GM23338 (cell line): ENCODE measurements around the gene ZBP1.

Source experiments
- CREB1 ChIP-seq: fragments of 250-450 bp; sonication (Bioruptor Pico); IDR thresholded peaks from 2 replicates; pipeline ENCODE4 v1.5.0; 2020; ENCODE audit warnings: low read depth, mild to moderate bottlenecking, moderate library complexity
- CTCF ChIP-seq, 2 experiments: fragments of 200-600 bp in 1 of 2; sonication (generic) in 1 of 2; conservative IDR thresholded peaks; 2 replicates each; pipeline versions ENCODE4 v1.5.1 to v1.6.1; 2016 to 2017; ENCODE audit warnings: antibody characterized with exemption in 2 of 2, low read depth in 2 of 2, mild to moderate bottlenecking in 2 of 2, moderate library complexity in 1 of 2
- ETS1 ChIP-seq: IDR thresholded peaks from 2 replicates; pipeline ENCODE4 v1.6.1; 2016; ENCODE audit warnings: antibody characterized with exemption
- EZH2 ChIP-seq: fragments of 200-600 bp; sonication (generic); IDR thresholded peaks from one replicate; pipeline ENCODE4 v1.8.0; 2017; ENCODE audit warnings: antibody characterized with exemption, mild to moderate bottlenecking, low read depth; ENCODE audit not compliant: unreplicated experiment
- EZH2phosphoT487 ChIP-seq: fragments of 200-600 bp; sonication (generic); IDR thresholded peaks from one replicate; pipeline ENCODE4 v1.8.1; 2018; ENCODE audit warnings: antibody characterized with exemption; ENCODE audit not compliant: unreplicated experiment
- JUNB ChIP-seq: IDR thresholded peaks from one replicate; pipeline ENCODE4 v1.6.1; 2016; ENCODE audit warnings: antibody characterized with exemption; ENCODE audit not compliant: unreplicated experiment
- NANOG ChIP-seq: IDR thresholded peaks from 2 replicates; pipeline ENCODE4 v1.6.1; 2016; ENCODE audit warnings: antibody characterized with exemption, borderline replicate concordance
- POLR2AphosphoS5 ChIP-seq: IDR thresholded peaks from 2 replicates; pipeline ENCODE4 v1.6.1; 2016; ENCODE audit warnings: antibody characterized with exemption, low read depth
- REST ChIP-seq: IDR thresholded peaks from one replicate; pipeline ENCODE4 v1.6.1; 2018; ENCODE audit warnings: antibody characterized with exemption; ENCODE audit not compliant: unreplicated experiment
- STAT1 ChIP-seq: IDR thresholded peaks from one replicate; pipeline ENCODE4 v1.6.1; 2016; ENCODE audit warnings: antibody characterized with exemption; ENCODE audit not compliant: unreplicated experiment
- ZNF331 ChIP-seq: fragments of 250-450 bp; sonication (Bioruptor Pico); IDR thresholded peaks from 2 replicates; pipeline ENCODE4 v1.5.0; 2020; ENCODE audit warnings: low read depth, mild to moderate bottlenecking, moderate library complexity

GRCh38 chr20:57653910-57654309 is 33.7 kb upstream of the ZBP1 start:
- no peak for TF ChIP-seq CTCF (conservative IDR thresholded peaks at IDR 0.05; ENCODE audit: low read depth in 2 of 2)
- TF ChIP-seq POLR2AphosphoS5: no peak
- no peak for TF ChIP-seq EZH2
- no peak for TF ChIP-seq REST
- no peak for TF ChIP-seq STAT1
- no peak for TF ChIP-seq EZH2phosphoT487
- TF ChIP-seq NANOG: no peak
- TF ChIP-seq ZNF331 (CRISPR knock-in tag): no peak
- no peak for TF ChIP-seq CREB1 (CRISPR knock-in tag)
- no peak for TF ChIP-seq JUNB
- no peak for TF ChIP-seq ETS1
